Measurements from ENCODE around the gene TRAK1.

The TRAK1 gene

GRCh38 chr3:42067326-42067725, 23.8 kb upstream of the TRAK1 start:
- no peak for DNase-seq

- no peak for DNase-seq
These were observed 22.7 kb upstream of the TRAK1 start for GRCh38 chr3:42068303-42069088.

DNA sequence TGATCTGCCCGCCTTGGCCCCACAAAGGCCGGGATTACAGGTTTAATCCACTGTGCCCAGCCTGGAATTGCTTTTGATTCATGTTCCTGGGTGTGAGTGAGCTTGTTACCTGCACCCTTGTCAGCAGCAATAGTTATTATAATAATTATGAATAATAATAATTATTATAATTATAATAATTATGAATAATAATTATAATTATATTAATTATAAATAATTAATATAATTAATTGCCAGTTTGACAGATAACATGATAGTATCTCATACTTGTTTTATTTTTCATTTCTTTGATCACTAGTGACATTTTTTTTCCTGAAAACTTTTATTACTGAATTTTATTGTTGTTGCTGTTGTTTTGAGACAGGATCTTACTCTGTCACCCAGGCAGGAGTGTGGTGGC, 21.1 kb upstream of the TRAK1 start:
- DNase-seq = no peak

DNA sequence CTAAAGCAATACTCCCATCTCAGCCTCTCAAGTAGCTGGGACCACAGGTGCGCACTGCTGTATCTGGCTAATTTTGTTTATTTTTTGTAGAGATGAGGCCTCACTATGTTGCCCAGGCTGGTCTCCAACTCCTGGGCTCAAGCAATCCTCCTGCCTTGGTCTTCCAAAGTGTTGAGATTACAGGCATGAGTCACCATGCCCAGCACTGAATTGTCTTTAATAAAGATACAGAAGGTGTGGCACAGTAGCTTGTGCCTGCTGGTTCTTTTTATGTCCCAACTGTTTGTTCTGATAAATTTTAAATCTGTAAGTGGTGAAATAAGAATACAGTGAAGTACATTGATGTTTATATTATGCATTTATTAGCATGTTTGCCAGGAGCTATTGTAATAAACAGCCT, 20.6 kb upstream of the TRAK1 start:
- no peak for DNase-seq

GRCh38 chr3:42071904-42072812, 19.0 kb upstream of the TRAK1 start:
- no peak for DNase-seq

DNA sequence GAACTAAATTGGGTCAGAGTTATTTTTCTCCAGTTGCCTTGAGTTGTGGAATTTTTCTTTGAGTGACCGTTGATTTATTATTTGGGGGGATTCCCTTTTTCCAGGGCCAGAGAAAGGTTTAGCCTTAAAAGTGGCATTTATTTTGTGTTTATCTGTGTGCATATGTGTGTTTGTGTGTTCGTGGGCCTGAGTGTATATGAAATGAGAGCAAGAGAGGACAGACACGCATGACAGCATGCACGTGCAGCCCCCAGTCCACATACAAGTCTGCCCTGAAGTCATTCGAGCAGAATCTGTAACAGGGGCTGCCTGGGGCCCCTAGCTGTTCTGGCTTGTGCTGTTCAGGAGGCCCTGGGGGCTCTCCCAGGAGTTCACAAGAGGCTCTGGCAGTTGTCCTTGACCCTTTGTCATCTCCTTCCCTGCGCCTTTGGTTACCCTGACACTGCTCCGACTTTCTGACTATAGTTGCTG, 18.3 kb upstream of the TRAK1 start:
- DNase-seq = no peak

GRCh38 chr3:42077785-42078184, 13.4 kb upstream of the TRAK1 start:
- no peak for DNase-seq

- DNase-seq = no peak
These were observed 12.5 kb upstream of the TRAK1 start for GRCh38 chr3:42078677-42079076.

DNA sequence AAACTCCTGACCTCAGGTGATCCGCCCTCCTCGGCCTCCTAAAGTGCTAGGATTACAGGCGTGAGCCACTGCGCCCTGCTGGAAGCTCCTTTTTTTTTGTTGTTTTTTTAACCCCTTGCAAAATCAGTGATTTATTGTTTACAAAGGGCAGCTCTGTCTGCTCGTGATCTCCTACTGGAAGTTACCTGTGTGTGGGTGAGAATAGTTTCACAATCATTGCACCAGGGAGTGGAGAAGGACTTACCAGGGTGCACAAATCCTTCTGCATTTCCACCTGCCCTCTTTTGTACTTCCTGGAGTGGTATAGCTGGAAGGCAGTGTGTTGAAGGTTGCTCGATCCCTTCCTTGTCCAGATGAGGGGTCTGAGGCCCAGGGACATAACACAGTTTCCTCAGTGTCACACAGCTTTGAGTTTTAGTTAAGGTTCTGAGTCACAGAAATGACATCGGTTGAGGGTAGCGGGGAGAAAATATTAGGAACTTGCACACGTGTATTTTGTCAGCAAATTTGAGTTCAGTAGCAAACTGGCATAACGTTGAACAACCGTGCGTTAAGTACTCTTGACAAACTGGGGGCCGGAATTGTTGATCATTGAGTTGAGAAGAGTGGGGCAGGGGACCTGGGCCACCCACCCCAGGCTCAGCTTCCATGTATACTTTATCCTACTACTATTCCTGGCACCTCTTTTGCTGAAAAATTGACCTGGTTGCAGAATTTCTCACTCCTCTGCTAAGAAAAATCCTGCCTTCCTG, 11.3 kb upstream of the TRAK1 start:
- no peak for DNase-seq

DNA sequence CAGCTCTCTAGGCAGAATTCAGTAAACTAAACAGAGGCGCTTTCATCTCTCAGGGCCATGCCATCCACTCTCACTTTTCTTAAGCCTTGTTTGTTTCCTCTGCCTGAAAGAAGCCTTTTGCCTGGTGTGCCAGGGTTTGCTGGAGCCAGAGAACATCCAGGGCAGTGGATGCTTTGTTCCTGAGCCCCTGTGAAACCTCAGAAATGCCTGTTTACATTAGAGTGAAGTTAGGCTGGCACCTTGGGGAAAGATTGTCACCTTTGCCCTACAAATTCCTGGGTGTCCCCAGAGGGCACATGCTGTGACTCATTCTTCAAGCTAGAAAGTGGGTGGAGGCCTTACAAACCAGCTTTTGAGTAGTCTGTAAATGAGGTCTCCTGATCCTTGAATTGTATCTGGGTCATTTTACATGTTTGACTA, 10.7 kb upstream of the TRAK1 start:
- DNase-seq = no peak

DNA sequence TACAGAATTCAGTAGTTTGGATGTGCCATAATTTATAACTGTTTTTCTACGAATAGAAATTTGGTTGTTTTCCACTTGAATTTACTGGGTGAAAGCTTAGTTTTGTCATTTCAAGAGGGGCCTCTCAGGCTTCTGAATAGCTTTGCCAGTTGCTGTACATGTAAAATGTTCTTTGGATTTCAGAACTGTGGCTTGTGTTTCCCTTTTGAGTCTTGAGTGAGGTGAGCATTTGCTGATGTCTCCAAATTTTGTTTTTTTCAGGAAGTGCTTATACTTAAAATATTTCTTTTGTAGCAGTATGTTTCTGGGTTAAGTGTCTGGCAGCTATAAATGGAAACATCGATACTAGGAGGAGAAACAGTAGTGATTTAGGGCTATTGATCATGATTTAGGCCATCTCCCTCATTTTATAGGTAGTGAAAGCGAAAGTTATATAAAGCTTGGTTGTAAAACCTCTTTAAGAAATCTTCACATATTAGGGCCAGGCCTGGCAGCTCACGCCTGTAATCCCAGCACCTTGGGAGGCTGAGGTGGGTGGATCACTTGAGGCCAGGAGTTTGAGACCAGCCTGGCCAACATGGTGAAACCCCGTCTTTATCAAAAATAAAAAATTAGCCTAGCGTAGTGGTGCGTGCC, 9.2 kb upstream of the TRAK1 start:
- no peak for DNase-seq

DNA sequence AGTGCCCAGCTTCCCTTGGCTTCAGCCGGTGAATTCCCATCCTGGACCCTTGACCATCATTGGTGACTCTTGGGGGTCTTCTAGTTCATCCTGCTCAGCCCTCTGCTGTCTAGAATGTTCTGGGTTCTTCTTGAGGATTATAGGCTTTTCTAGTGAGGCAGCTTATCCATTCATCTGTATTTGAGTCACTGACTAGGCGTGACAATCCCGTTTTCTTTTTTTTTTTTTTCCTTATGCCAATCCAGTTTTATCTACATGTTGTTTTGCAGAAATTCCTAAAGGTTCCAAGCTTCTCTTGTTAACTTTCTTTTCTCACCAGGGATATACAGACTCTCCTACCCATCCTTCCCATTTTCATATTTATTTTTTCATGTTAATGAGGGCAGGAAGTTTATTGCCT, 6.6 kb upstream of the TRAK1 start:
- no peak for DNase-seq

GRCh38 chr3:42085641-42086376, 5.3 kb upstream of the TRAK1 start:
- no peak for DNase-seq

DNA sequence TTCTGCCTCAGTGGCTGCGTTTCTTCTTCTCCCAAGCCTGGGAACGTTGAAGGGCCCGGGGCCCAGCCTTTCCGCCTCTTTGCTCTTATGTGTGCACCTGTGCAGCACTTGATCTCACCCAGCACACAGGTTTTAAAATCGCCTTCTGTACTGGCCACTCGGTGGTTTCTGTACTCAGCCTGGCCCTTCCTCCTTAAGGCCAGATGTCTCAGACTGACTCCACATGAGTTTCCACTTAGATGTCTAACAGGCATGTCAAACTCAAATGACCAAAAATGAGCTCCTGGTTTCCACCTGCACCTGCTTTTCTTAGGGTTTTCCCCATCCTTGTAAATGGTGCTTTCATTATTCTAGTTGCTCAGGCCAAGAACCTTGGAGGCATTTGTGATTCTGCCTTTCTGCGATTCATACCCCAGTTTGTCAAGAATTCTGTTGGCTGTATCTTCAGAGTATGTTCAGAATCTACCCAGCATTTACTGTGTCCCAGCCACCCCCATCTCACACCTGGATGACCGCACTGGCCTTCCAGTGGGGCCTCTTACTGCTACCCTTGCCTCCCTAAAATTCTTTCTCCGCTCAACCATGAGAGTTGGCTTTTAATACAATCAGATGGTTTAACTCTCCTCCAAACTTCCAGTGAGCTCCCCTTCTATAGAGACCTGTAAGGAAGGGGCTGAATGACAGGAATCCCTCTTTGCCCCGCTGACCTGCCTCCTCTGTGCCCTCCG, 2.2 kb upstream of the TRAK1 start:
- no peak for DNase-seq

DNA sequence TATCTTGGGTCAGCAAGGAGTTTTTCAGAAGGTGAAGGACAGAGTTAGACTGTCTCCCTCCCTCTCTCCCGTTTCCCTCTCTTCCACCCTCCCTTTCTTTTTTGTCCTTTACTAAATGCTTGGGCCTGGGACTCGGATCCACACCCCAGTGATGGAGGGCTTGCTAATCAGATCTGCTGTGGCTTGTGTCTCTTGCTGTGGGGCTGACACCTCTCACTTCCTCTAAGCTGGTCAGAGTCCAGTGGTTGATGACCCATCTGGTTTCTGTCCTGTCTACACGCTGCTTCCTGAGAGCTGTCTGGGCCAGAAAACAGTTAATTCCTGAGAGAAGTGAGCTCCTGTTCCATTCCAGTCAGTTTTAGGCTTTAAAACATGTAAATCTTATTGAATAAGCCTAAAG, 849 bp downstream of the TRAK1 start:
- no peak for DNase-seq

GRCh38 chr3:42094128-42094527, 3.0 kb downstream of the TRAK1 start:
- DNase-seq = no peak

GRCh38 chr3:42094691-42095391, 3.7 kb downstream of the TRAK1 start:
- no peak for DNase-seq

DNA sequence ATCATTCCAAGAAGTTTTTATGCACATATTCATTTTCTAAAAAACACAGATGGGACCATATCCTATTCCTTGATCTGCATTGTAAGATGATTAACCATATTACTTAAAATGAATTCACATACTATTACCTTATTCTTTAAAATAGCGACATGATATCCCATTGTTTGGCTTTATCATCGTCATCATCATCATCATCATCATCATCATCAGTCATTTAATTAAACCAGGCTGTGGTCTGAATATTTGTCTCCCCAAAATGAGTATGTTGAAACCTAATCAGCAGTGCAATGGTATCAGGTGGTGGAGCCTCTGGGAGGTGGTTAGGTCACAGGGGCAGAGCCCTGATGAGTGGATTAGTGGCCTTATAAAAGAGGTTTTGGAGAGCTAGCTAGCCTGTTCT, 4.4 kb downstream of the TRAK1 start:
- DNase-seq = no peak

- no peak for DNase-seq
These were observed 5.8 kb downstream of the TRAK1 start for GRCh38 chr3:42096796-42097565.

DNA sequence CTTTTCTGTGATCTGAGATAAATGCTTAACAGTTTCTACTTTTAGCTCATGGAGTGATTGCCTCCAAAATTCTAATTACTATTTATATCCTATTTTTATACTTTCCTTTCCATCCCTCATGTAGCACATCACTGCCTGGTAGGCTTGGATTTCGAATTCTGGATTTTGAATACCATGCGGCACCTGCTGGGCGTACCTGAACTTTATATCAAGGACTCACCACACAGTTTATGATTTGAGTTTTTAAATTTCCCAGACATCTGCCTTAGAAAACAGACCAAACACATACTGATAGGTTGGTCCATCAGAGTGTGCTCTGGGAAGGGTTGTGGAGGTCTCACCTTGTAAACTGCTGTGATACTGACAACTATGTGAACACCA, 6.4 kb downstream of the TRAK1 start:
- no peak for DNase-seq

Measured in activated CD4-positive, CD25-positive, alpha-beta regulatory T cell (primary cell).